ENCODE measurements around the gene GALNT6. TPM values are rescaled to one million over a fixed set of nuclear protein-coding genes. Genes with fewer than 3 reads are reported as not detected.
"Not testable (repeated sequence)": the region's sequence is repeated elsewhere in the genome, so short reads cannot be mapped to it uniquely, and the experiment has no call there.

The GALNT6 gene
- total RNA-seq, 1 donor from 2014 or later: 13.4 TPM

DNA sequence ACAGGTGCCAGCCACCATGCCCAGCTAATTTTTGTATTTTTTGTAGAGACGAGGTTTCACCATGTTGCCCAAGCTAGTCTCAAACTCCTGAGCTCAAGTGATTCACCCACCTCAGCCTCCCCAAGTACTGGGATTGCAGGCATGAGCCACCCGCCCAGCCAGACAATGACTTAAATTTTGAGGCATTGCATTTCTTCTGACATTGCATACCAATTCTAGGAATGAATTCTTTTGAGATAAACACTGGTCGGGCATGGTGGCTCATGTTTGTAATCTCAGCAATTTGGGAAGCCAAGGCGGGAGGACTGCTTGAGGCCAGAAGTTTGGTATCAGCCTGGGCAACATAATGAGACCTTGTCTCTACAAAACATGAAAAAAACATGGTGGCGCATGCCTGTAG lies 42.2 kb downstream of the GALNT6 start:
- no peak for ATAC-seq

DNA sequence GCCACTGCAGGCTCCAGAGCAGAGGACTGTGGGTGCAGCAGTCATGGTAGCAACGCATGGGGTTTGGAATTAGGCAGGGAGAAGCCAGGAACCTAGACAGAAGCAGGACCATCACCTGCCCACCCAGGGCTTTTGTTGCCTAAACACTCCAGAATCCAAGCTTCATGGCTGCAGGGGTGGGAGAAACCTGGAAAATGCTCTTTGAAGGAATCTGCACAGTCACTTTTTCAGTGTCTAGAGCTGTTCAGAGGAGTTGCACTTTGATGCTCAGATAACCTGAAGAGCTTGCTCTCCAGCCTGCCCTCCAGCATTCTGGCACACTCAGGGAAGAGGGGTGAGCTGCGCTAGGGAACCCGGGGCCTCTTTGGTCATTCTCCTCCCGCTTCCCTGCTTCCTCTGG lies 43.1 kb downstream of the GALNT6 start:
- ATAC-seq: no peak

DNA sequence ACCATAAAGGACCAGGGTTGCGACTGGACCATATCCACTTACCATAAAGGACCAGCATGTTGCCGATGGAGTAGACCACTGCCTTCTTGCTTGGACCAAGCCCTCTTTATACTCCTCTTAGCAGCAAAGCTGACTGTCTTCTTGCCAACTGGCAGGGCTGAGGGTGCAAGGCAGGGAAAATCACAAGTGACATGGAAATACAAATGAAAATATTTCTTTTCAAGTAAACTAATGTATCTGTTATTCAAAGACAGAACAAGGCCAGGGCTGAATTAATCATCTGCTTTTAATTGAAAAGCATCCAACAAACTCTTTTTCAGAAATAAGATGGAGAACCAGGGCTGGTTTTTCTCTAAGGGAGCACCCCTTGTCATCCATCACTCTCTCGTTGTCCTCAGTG lies 44.6 kb downstream of the GALNT6 start, which contains the start of gene CELA1:
TSS of gene CELA1 (minus strand) at position 99 of the 400 bp plus-strand sequence. CDS start at position 58, 41 bp downstream.
- no peak for ATAC-seq

DNA sequence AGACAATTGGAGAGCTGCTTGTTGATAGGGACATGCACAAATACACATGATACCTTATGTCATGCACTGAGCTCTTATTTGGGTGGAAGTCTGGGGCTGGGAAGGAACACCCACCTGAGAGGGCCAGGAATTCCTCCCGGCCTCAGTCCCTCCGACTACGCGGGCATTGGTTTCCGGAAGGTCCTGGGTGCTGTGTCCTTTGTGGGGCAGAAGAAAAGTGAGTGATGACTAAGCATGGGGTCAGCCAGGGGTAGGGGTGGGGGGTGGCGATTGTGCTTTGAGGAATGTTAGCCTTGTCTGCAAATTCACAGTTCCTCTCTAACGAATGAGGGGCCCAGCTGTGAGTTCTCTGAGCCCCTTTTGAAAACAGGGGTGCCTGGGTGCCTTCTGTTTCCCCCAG lies 45.5 kb downstream of the GALNT6 start:
- no peak for ATAC-seq

DNA sequence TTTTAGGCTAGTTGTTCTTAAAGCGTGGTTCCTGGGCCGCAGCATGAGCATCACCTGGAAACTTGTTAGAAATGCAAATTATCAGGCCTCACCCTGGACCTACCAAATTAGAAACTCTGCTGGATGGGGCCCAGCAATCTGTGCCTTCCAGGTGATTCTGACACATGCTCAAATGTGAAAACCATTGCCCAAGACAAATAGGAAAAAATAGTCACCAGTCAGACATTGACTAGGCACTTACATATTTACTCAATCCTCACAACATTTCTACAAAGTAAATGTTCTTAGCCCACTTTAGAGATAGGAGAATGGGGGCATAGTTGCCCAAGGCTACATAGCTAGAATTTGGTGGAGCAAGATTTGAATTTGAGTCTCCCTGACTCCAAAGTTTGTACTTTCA lies 48.0 kb downstream of the GALNT6 start:
- ATAC-seq: no peak

DNA sequence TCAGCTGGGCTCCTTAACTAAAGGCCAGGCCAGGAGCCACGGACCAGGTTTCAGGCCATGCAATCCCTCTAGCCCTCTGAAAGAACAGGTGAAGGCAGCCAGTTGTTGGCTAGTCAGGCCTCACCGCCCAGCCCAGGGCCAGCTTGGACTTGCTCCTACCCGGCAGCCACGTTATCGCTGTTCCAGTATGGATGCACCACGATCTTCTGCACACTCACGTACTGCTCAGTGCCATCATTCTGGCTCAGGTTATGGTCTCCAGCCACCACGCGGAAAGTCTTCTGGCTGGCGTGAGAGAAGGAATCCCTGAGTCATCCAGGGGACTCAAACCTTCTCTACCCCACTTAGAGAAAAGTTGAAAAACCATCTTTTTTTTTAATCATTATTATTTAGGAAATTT lies 48.8 kb downstream of the GALNT6 start:
- peak; percentile 53 for ATAC-seq

DNA sequence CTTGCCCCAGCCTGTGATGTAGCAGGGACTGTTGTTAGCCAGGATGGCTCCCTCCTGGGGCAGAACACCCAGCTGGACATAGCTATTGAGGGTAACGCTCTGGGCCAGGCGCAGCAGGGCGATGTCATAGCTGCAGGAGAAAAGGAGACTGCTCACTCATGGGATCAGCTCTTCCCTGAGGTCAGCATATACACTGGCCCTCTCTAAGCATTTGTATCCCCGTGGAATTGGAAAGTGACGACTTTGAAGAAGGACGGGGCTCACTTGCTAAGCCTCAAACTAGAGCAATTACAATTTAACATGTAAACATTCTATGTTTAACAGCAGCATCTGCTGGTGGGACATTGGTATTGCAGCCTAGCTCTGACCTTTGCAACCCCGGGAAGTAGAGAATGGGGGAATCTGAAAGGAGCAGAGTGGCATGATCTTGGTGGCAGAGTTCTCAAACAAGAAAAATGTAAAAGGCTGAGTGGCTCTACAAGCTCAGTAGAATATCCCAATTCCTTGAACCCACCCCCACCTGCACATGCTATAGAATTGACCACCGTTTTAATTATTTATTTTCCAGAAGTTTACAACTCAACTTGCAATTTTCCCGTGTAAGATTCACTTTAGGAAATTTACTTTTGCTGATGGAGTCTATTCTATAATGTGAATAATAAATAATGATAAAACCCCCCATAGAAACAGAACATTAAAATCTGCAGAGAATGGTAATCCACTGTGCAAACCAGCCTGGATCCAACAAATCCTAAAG lies 49.8 kb downstream of the GALNT6 start:
- peak; percentile 81 for ATAC-seq

DNA sequence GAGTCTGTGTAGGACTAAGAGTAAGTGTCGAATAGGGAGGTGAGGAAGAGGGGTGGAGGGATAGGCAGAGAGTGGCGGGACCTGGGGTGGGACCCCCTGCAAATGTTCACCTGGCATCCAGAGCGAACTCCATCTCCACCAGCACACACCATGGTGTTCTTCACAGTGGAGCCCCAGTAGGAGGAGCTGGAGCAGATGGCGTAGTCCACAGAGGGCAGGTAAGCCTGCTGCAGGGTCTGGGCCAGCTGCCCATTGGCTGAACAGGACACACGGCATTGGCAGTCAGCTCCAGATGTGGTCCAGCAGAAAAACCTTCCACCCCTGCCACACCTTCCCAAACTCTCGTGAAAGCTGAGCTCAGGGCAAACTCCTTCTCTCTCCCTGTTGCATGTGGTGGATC lies 51.5 kb downstream of the GALNT6 start:
- no peak for ATAC-seq

DNA sequence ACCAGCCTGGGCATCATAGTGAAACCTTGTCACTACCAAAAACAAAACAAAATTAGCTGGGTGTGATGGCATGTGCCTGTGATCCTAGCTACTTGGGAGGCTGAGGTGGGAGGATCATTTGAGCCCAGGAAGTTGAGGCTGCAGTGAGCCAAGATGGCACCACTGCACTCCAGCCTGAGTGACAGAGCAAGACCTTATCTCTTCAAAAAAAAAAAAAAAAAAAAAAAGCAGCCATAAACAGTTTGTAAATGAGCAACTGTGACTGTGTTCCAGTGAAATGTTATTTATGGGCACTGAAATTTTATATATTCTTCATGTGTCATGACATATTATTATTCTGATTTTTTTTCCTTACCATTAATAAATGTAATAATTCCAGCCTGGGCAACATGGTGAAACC lies 53.9 kb downstream of the GALNT6 start:
- not testable (repeated sequence) for ATAC-seq

DNA sequence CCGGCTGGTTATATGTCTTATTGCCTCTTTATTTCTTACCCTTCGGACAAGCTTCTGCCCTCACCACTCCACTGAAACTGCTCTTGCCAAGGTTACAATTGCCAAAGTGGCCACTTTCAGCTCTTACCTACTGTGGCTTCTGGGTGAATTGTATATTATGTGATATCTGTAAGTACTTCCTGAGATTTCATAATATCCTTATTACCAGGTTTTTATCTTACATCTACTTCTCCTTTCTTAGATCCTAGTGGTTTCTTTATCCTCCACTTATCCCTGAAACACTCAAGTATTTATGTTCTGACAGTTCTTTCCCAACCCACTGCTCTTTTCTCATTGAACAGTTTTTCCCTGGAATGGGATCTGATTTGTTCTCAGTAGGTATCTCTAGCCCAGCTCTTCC lies 55.3 kb downstream of the GALNT6 start:
- no peak for ATAC-seq

DNA sequence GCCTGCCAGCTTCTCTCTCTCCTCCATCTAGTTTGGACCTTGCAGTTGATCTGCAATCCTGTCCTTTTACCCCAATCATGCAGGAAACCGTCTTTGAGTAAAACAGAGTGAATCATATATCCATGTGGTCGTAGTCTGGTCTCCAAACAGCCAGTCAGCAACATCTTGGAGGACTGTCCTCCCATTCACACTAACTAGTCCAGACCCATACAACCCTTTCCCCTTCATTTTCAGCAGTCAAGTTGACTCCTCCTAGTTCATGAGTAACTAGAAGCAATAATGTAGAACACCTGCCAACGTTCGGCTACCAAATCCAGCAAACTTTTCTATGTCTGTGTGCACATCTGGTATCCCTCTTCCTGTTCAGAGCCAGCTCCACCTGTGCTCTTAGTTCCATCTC lies 56.4 kb downstream of the GALNT6 start:
- peak; percentile 35 for ATAC-seq

DNA sequence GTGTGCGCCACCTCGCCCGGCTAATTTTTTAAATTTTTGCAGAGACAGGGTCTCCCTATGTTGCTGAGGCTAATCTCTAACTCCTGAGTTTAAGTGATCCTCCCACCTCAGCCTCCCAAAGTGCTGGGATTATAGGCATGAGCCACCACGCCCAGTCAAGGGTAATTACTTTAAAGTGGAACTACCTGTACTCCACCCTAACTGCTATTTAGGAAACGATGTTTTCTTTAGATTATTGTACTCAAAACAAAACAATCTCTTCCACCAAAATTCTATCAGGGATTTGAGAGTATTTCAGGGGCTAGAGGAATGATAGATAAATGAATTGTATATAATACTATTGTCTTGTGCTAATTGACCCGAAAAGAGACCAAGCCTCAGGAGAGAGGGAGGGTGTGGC lies 57.7 kb downstream of the GALNT6 start:
- ATAC-seq: no peak

DNA sequence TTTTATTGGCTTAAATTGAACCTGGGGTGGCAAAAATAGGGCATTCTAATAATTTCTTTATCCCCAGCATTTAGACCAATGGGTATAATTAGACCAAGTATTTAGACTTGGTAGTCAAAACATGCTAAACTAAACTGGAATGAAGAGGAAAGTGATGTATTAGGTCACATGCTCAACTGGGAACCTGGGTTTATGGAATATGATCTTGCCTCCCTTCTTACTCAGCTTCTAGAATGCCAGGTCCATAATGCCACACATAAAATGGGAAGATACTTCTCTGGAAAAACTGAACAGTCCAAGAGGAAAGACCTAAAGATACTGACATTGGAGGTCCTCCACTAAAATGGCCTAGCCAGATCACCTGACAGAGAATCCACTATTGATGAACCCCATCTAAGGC lies 61.0 kb downstream of the GALNT6 start:
- ATAC-seq: no peak

DNA sequence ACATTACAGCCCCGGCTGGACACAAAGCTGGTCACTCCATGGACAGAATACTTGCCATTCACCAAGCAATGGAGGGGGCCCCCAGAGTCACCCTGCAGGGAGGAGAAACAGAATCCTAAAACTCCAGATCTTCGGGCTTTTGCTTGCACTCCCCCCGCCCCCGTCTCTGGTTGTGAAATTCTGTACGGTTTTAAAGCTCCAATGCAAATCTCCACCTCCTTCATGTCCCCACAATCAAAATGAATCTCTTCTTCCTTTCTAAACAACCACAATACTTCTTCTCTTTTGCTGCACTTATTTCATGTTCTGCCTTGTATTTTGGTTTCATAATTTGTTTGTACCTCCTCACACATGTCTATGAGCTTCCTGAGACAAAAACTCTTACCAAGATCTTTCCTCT lies 61.5 kb downstream of the GALNT6 start:
- no peak for ATAC-seq

DNA sequence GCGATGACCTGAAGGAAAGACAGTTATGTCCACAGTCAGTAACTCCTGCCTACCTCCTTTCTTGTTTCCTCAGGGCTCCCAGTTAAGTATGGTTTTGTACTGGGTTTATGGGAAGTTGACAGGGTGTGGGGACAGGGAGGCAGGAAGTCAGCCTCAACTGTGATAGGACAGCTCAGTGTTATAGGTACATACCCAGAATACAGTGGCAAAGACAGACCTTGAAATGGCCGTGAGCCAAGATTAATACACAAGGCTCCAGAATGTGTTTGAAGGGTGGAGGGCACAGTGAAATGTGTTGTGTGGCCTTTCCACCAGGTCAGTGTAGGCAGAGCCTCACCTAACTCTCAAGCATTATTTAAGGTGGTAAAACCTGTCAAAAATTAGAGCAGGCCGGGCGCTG lies 62.6 kb downstream of the GALNT6 start:
- ATAC-seq: no peak

DNA sequence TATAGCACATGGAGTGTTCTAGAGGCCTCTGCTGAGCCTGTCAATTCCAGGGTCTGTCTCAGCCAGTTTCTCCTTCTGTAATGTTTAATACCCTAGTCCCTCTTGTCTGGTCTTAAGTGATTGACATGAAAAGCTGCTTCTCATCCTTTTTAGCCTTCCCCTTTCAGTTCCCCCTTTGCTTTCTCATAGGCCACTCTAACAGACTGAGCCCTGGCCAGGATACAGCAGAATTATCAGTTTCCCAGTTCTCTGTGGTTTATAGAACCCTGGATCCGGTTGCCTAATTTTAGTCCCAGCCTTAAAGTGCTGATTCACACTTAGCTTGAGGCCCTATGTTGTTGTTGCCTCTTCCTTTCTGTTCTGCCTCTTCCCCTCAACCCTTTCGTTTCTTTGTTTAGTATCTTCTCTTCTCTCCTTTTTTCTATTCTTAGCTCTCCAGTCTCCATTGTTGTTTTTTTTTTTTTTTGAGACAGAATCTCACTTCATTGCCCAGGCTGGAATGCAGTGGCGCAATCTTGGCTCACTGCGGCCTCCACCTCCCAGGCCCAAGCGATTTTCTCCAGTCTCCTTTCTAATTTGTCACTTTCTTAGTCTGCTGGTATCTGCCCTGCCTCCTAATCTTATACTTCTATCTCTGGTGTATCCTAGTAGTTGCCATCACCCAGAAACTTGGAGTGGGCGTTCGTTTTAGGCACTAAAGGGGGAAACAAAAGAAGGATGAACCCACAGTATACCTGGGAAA lies 64.3 kb downstream of the GALNT6 start:
- ATAC-seq: peak; percentile 27

DNA sequence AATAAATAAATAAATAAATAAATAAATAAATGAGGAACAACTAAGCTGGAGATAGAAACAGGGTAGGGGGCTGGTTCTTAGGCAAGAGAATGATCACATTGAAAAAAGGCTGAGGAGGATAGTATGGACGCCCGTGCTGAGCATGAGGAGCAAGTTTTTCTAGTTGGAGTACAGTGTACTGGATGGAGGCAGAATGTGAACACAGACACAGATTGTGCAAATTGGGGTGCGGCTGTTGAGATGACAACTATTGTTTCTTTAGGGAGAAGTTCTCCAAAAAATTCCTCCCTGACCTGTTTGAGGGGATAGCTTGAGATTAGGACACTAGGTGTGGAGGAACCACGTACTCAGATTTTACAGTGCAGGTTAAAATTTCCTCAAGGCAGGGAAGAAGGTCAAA lies 66.3 kb downstream of the GALNT6 start:
- peak; percentile 91 for ATAC-seq

DNA sequence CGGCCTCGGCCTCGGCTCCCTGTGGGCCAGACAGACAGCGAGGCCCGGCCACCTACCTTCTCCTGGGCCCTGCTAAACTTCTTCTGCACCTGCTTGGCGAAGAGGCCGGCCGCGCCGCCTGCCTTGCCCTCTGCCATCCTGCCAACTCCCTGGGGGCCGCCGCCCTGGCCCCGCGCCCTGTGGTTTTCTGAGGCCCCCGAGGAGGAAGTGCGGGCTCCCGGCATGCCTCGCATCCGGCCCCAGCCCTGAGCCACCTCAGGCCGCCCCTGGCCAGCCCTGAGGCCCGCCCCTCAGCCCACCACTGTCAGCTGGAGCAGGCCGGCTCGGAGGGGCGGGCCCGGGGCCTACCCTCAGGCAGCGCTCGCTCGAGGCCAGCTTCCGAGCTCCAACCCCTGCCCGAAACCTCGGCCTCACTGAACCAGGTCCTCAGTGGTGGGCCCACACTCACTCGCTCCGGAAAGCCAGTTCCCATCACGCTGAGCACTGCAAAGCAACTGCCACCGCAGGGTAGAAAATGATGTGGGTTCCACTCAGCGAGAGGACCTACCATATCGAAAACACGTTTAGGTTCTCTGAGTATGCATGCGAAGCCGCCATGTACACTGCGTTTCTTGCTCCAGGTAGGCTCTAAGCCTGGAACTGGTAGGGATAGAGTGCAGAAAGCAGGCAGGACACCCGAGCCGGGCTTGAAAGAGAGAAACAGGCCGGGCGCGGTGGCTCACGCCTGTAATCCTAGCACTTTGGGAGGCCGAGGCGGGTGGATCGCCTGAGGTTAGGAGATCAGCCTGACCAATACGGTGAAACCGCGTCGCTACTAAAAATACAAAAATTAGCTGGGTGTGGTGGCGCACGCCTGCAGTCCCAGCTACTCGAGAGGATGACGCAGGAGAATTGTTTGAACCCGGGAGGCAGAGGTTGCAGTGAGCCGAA lies 67.0 kb downstream of the GALNT6 start, which contains the start of gene BIN2:
TSS of gene BIN2 (minus strand) at position 209 of the 930 bp plus-strand sequence. CDS start at position 137, 72 bp downstream.
- ATAC-seq: peak; percentile 50

DNA sequence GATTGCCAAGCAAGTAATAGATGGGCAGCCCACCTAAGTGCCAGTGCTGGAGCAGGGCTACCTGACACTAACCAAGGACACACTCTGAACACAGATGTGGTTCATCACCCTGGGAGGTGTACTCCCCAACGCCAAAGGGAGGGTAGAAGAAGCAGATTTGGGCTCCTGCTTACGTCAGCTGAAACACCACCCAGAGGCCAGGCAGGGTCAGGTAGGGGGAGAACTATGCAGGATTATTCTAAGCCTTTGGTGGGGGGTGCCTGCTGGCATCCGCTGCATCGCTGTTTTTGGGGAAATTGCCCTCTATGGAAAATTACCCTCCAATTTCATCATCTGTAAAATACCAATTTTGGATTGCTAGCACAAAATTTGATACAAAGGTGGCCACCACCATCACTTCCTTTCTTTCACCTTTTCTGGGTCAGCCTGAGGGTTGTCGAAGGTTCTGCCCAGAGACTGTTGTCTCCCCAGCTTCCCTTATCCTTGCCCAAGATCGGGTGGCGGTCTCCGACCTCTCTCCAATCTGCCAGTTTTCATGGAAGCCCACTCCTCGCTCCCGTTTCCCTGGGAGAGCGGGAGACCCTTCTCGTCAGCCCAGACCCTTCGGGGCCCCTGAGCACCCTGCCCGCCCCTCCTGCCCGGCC lies 67.8 kb downstream of the GALNT6 start:
- ATAC-seq: no peak

DNA sequence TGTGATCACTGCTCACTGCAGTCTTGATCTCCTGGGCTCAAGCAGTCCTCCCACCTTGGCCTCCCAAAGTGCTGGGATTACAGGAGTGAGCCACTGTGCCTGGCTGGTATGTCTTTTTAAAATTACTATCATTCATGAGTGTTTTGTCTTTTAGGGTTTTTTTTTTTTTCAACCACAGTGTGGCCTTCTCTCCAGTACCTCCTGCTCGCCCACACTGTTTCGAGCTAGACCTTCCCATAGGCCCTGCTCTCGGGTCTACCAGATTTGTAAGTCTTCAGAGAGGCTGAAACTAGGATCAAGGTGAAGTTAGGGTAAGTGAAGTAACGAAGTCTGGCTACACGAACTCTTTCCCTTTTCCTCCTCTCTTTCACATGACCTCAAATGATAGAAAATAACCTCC lies 68.8 kb downstream of the GALNT6 start:
- ATAC-seq: no peak

DNA sequence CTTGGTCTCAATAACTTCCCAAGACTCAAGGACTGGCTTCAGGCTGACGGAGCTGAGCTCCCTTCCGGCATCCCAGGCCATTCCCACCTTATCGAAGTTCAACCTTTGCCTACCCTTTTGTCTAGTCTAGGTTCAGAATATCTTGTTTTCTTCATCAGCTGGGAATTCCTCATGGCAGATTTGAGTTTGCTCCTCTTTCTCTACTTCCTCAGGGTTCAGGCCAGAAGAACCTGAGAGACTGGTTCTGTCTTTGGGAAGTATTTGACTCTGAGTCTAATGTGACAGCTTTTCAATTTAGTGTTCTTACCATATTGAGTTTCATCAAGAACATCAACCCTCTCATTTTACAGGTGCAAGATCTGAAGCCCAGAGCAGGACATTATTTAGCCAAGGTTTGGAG lies 69.3 kb downstream of the GALNT6 start:
- no peak for ATAC-seq

DNA sequence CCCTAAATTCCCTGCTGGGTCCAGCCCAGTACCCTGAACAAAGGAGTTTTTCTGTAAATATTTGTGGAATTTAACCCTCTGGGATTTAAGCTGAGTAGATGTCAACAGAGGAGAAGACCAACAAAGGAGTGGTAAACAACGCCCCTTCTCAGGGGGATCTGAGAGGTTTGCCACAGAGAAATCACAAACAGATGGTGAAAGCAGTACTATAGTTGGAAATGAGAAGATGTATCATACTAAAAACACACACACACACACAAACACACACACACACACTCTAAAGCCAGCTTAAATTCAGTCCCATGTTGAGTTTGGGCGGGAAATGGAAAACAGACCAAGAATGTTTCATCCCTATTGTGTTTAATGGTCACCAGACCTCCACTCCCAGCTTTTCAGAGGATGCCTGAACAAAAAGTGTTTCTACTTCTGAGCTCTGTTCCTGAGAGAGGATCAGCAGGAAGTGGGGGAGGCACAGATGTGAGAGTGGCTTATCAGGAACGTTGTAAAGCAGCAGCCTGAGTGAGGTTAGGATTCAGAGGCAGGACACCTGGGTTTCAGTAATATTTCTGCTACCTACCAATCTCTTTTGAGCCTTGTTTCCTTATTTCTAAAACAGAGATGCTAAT lies 70.4 kb downstream of the GALNT6 start:
- no peak for ATAC-seq
